ENCODE measurements around the gene CD36.

The CD36 gene

DNA sequence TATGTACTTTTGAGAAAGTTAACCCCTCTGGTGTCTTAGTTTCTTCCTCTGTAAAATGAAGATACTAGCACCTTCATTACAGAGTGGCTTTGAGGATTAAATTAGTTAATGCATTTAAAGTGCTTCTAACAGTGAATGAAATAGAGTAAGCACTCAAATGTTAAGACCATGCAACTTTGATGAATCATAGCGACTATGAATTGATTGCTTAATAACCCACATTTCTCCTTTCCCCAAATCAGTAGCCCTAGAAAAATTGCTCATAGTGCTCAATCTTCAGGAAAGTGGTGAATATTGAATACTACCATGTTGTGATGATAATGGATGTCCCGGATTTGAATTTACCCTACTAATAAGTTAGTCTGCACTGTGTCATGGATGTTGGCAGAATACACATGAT is 48.1 kb downstream of the CD36 start:
- no peak for DNase-seq (ENCODE audit: extremely low read depth in 1 of 2, low read depth in 1 of 2)

- no peak for DNase-seq (ENCODE audit: extremely low read depth in 1 of 2, low read depth in 1 of 2)
Measured at GRCh38 chr7:80699045-80699638, 60.7 kb downstream of the CD36 start.

DNA sequence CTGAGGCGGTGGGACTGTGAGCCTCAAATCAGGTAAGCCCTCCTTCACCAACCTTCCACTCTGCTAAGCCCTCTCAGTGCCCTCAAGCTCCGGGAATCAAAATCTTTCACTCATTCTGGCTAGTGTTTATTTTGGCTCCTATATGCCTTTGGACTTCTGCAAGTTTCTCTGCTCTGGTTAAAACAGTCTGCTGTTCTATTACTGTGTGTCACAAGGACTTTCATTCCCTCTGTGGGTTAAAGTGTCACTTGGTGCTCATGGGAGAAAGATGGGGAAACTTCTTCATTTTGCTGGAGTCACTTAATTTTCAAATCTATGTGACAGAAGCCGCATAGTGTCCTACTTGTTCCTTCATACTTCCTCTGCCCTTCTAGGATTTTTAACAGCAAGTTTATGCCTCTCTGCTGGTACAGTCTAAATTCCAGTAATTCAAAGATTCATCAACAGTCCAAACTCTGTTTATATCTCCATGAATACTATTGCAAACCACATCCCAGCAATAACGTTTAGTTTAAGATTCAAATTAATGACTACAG is 61.3 kb downstream of the CD36 start:
- no peak for DNase-seq (ENCODE audit: extremely low read depth in 1 of 2, low read depth in 1 of 2)

DNA sequence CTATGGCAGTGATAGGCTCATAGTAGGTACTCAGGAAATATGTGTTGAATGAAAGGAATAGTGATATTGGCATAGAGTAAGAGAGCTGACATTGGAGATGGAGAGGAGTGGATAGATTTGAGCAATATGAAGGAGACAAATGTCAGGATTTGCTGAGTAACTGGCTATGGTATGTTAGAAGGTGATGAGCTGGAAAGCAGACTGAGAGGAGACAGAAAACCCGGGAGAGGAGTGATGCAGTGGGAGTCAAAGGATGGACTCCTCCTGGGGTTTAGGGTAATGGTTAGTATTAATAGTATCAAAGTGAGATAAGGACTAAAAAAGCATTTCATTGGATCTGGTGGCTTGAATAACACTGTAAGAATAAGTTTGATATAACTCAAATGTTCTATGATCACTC is 64.8 kb downstream of the CD36 start:
- DNase-seq (ENCODE audit: extremely low read depth in 1 of 2, low read depth in 1 of 2): no peak

- no peak for DNase-seq (ENCODE audit: extremely low read depth in 1 of 2, low read depth in 1 of 2)
Measured at GRCh38 chr7:80705130-80705781, 66.8 kb downstream of the CD36 start.

GRCh38 chr7:80707318-80707717 is 68.9 kb downstream of the CD36 start:
- no peak for DNase-seq (ENCODE audit: extremely low read depth in 1 of 2, low read depth in 1 of 2)

DNA sequence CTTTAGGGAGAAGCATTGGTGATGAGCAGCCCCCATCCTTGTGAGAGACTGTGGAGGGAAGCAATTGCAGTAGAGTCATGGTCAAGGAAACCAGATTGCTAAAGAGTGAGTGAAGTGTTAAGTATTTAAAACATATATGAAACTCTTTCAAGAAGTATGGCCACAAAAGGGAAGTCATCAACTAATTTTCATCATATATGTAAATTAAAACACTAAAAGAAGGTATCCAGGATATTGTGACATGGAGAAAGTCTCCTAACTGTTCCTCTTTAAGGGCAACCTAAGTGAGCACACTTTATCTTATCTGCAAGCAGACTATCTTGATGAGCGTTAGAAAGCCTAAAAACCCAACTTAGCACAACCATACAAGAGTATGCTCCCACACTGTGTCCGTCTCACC is 69.7 kb downstream of the CD36 start:
- no peak for DNase-seq (ENCODE audit: extremely low read depth in 1 of 2, low read depth in 1 of 2)

DNA sequence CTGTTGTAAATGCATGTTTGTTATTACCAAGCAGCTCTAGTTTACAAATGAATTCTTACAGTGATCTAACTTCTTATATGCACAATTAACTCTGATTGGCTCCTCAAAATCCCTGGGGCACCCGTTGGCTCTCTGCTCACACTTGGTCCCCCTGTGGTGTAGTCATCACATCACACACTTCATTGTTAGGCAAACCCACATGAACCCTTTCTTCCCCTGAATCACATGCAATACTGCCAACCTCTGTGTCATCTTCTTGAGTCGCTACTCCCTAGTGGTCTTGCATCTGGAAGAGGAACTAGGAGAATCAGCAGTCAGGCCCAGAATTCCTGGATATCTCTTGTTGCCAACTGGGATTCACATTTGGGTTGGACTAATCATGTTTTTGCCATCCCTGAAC is 73.1 kb downstream of the CD36 start:
- DNase-seq (ENCODE audit: extremely low read depth in 1 of 2, low read depth in 1 of 2): no peak

DNA sequence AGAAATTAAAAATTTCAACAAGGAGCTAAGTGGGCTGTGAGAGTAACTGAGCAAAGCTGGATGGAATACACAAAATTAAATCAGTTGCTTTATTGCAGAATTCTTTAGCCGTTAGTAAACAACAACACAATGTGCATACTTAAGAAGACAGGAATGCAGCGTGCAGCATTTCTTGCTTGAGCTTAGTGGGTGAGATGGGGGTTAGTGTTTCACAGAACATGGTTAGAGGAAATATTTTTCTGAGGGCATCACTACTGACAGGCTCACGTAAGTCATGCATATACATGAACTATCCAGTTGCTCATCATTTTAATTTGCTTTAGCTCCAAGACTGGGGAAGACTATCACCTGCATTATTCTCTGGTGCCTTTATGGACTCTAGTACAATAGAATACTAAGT is 80.8 kb downstream of the CD36 start:
- no peak for DNase-seq (ENCODE audit: extremely low read depth in 1 of 2, low read depth in 1 of 2)

GRCh38 chr7:80720146-80720545 is 81.7 kb downstream of the CD36 start:
- no peak for DNase-seq (ENCODE audit: extremely low read depth in 1 of 2, low read depth in 1 of 2)

DNA sequence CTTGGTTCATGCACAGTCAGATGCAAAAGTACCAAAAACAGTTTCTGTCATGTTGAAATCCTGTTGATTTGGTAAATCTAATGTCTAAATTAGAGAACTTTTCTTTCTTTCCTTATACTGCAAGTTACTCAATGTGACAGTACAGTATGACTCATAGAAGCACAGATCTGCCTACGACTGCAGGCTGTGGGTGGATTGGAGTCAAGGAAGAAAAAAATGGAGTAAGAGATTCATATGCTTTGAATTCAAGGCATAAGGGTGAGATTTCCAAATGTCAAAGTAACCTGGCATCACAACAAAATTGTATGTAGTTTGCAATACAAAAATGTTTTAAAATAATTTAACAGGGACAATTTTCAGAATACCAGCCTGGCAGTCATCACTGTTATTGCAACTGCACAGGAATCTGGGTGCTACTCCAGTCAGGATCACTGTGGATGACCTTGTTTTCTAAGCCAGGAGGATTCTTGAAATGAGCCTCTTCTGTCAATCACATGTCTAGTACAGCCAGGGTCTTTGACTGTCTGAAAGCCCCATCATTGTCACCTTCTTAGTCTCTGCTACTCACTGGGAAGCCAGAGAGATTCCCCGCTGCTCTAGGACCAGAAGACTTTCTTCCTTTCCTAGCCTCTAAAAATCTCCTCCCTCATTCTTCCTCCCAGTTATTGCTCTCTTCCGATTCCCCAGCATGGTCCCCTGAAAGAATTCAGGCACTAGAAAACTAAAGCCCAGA is 83.6 kb downstream of the CD36 start:
- no peak for DNase-seq (ENCODE audit: extremely low read depth in 1 of 2, low read depth in 1 of 2)

DNA sequence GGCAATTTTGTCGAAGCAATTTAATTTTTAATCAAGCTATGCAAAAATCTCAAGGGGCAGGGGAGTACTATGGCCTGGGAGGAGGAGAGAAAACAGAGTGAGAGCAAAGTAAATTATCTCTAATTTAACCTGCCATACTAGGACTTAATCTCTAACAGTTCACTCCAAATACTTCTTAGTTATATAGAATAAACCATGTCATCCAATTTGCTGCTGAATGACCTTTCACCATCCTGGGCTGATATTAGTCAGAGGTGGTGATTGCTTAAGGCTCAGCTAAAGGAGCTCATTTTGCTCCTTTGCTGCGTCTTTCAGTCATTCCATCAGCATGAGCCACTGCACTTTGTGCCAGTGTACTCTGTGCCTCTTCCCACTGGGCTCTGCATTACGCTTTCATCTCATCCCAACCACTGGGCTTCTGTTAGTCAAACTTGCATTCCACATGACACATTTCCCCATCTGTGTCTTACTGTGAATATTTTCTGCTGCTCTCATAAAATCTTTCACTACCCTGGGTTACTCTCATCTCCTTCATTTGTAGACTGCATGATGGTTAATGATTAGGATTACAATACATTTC is 84.3 kb downstream of the CD36 start:
- DNase-seq (ENCODE audit: extremely low read depth in 1 of 2, low read depth in 1 of 2): no peak

GRCh38 chr7:80724249-80724871 is 85.9 kb downstream of the CD36 start:
- no peak for DNase-seq (ENCODE audit: extremely low read depth in 1 of 2, low read depth in 1 of 2)

GRCh38 chr7:80725181-80725611 is 86.8 kb downstream of the CD36 start:
- no peak for DNase-seq (ENCODE audit: extremely low read depth in 1 of 2, low read depth in 1 of 2)

All from activated CD8-positive, alpha-beta memory T cell treated with anti-CD3 and anti-CD28 coated beads for 1 hour (primary cell).